Mammary epithelial cell (primary cell): ENCODE measurements around the gene ADSS2.

ENCODE experiments used
- EZH2 ChIP-seq: IDR thresholded peaks from 2 replicates; pipeline ENCODE4 v1.6.1; 2012; ENCODE audit warnings: low read length, inconsistent platforms, borderline replicate concordance
- TF ChIP-seq, protein P1 (sequence below), 2 donors: IDR thresholded peaks in 1 of 2; conservative IDR thresholded peaks in 1 of 2; 2 replicates each; pipeline ENCODE4 v1.5.1; 2011 to 2012; ENCODE audit warnings: inconsistent platforms in 2 of 2, low read length in 2 of 2, mild to moderate bottlenecking in 2 of 2, control low read depth in 1 of 2, low read depth in 1 of 2; ENCODE audit not compliant: insufficient read depth in 1 of 2; ENCODE audit errors: extremely low read depth in 1 of 2

DNA sequence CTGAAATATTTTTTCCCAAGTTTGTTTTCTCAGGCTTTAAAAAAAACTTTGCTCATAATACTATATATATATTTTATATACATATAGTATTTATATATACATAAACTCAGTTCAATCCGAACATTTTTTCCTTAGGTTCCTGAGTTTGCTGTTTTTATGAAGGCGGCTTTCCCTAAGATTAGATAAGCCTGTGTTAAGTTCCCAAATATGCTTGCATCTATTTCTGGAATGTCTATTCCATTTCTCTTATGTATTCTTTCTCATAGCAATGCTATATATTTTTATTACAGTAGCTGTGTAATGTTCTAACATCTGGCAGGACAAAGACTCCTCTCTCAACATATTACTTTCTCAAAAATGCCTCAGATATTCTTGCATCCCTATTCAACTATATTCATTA lies 45.9 kb downstream of the ADSS2 start:
- TF ChIP-seq, protein P1, sequence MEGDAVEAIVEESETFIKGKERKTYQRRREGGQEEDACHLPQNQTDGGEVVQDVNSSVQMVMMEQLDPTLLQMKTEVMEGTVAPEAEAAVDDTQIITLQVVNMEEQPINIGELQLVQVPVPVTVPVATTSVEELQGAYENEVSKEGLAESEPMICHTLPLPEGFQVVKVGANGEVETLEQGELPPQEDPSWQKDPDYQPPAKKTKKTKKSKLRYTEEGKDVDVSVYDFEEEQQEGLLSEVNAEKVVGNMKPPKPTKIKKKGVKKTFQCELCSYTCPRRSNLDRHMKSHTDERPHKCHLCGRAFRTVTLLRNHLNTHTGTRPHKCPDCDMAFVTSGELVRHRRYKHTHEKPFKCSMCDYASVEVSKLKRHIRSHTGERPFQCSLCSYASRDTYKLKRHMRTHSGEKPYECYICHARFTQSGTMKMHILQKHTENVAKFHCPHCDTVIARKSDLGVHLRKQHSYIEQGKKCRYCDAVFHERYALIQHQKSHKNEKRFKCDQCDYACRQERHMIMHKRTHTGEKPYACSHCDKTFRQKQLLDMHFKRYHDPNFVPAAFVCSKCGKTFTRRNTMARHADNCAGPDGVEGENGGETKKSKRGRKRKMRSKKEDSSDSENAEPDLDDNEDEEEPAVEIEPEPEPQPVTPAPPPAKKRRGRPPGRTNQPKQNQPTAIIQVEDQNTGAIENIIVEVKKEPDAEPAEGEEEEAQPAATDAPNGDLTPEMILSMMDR (conservative IDR thresholded peaks at IDR 0.05 in 1 of 2, IDR thresholded peaks at IDR 0.05 in 1 of 2; ENCODE audit: extremely low read depth in 1 of 2, insufficient read depth in 1 of 2, low read depth in 1 of 2, low read length in 2 of 2), result no peak
- TF ChIP-seq EZH2, result no peak
